DMS53 (cell line): Measurements from ENCODE around the gene TCIRG1.
A peak's percentile ranks its signal among the peaks of the same experiment; 100 is the strongest.

Experiments used
- DNase-seq: peaks from one replicate; lab custom pipeline; 2025; lab: John Stamatoyannopoulos, UW

TCIRG1 gene

GRCh38 chr11:68051191-68052136, 12.6 kb downstream of the TCIRG1 start:
- DNase-seq, result peak; percentile 32

- DNase-seq, result no peak
Observed at GRCh38 chr11:68052137-68052873, 13.5 kb downstream of the TCIRG1 start.

- no peak for DNase-seq
Observed at GRCh38 chr11:68053117-68053516, 14.3 kb downstream of the TCIRG1 start.

- DNase-seq, result no peak
Observed at GRCh38 chr11:68053981-68054812, 15.4 kb downstream of the TCIRG1 start.

GRCh38 chr11:68056317-68057285, 17.8 kb downstream of the TCIRG1 start:
- no peak for DNase-seq

GRCh38 chr11:68057807-68058206, 19.0 kb downstream of the TCIRG1 start:
- no peak for DNase-seq

GRCh38 chr11:68061508-68061907, 22.7 kb downstream of the TCIRG1 start:
- no peak for DNase-seq

- DNase-seq, result no peak
Observed at GRCh38 chr11:68064926-68065325, 26.1 kb downstream of the TCIRG1 start.

GRCh38 chr11:68065841-68066240, 27.0 kb downstream of the TCIRG1 start:
- no peak for DNase-seq

- no peak for DNase-seq
Observed at GRCh38 chr11:68066742-68067141, 27.9 kb downstream of the TCIRG1 start.

GRCh38 chr11:68067991-68068390, 29.2 kb downstream of the TCIRG1 start:
- no peak for DNase-seq

GRCh38 chr11:68071281-68072048, 32.6 kb downstream of the TCIRG1 start:
- DNase-seq, result no peak

- DNase-seq, result no peak
Observed at GRCh38 chr11:68074584-68075352, 35.9 kb downstream of the TCIRG1 start.

GRCh38 chr11:68076371-68077042, 37.7 kb downstream of the TCIRG1 start:
- DNase-seq, result no peak

- DNase-seq, result no peak
Observed at GRCh38 chr11:68077617-68078582, 39.1 kb downstream of the TCIRG1 start.

GRCh38 chr11:68080860-68081259, 42.0 kb downstream of the TCIRG1 start:
- DNase-seq, result no peak

- DNase-seq, result no peak
Observed at GRCh38 chr11:68081691-68082090, 42.9 kb downstream of the TCIRG1 start.

- no peak for DNase-seq
Observed at GRCh38 chr11:68082481-68082880, 43.7 kb downstream of the TCIRG1 start.
